ENCODE results near the gene STPG1. TPM values are rescaled to one million over a fixed set of nuclear protein-coding genes. Genes with fewer than 3 reads are reported as not detected.

STPG1 gene
- total RNA-seq, 1 donor from 2014 or later, result 16.7 TPM

- Mint-ChIP-seq H3K27ac (no peak overlapping the region), H3K4me3 (ENCODE audit: low read depth) (no peak overlapping the region), H3K27me3 (no peaks in the 10 kb centered on the region), H3K9me3 (ENCODE audit: low read depth) (no peaks in the 10 kb centered on the region), H3K36me3 (ENCODE audit: insufficient read depth) (no peaks in the 10 kb centered on the region), H3K4me1 (ENCODE audit: low read depth) (peaks cover 5% of the 10 kb centered on the region)
- DNase-seq (ENCODE audit: low spot score, unreplicated experiment), result no peak
- TF ChIP-seq CTCF (IDR thresholded peaks at IDR 0.05; ENCODE audit: unreplicated experiment), result no peak
These were observed 70.0 kb downstream of the STPG1 start for GRCh38 chr1:24343412-24344089.

GRCh38 chr1:24341260-24341659 lies 72.3 kb downstream of the STPG1 start:
- no peak for DNase-seq (ENCODE audit: low spot score, unreplicated experiment)
- no peak for TF ChIP-seq CTCF (IDR thresholded peaks at IDR 0.05; ENCODE audit: unreplicated experiment)
- Mint-ChIP-seq H3K9me3 (ENCODE audit: low read depth) (no peaks in the 10 kb centered on the region), H3K4me3 (ENCODE audit: low read depth) (no peak overlapping the region), H3K27me3 (no peaks in the 10 kb centered on the region), H3K36me3 (ENCODE audit: insufficient read depth) (no peaks in the 10 kb centered on the region), H3K4me1 (ENCODE audit: low read depth) (no peaks in the 10 kb centered on the region), H3K27ac (no peak overlapping the region)

GRCh38 chr1:24340770-24341169 lies 72.8 kb downstream of the STPG1 start:
- Mint-ChIP-seq H3K27me3 (no peaks in the 10 kb centered on the region), H3K36me3 (ENCODE audit: insufficient read depth) (no peaks in the 10 kb centered on the region), H3K4me1 (ENCODE audit: low read depth) (no peaks in the 10 kb centered on the region), H3K27ac (no peak overlapping the region), H3K4me3 (ENCODE audit: low read depth) (no peak overlapping the region), H3K9me3 (ENCODE audit: low read depth) (no peaks in the 10 kb centered on the region)
- TF ChIP-seq CTCF (IDR thresholded peaks at IDR 0.05; ENCODE audit: unreplicated experiment), result no peak
- DNase-seq (ENCODE audit: low spot score, unreplicated experiment), result no peak

GRCh38 chr1:24339996-24340395 lies 73.6 kb downstream of the STPG1 start:
- no peak overlapping the region for H3K27ac Mint-ChIP-seq
- H3K27me3 Mint-ChIP-seq, result no peaks in the 10 kb centered on the region
- no peaks in the 10 kb centered on the region for H3K36me3 Mint-ChIP-seq (ENCODE audit: insufficient read depth)

GRCh38 chr1:24338447-24338846 lies 75.1 kb downstream of the STPG1 start:
- H3K27ac Mint-ChIP-seq, result no peak overlapping the region
- no peak for TF ChIP-seq CTCF (IDR thresholded peaks at IDR 0.05; ENCODE audit: unreplicated experiment)
- no peak overlapping the region for H3K4me3 Mint-ChIP-seq (ENCODE audit: low read depth)
- no peak for DNase-seq (ENCODE audit: low spot score, unreplicated experiment)
- no peaks in the 10 kb centered on the region for H3K36me3 Mint-ChIP-seq (ENCODE audit: insufficient read depth)
- no peaks in the 10 kb centered on the region for H3K4me1 Mint-ChIP-seq (ENCODE audit: low read depth)
- H3K27me3 Mint-ChIP-seq, result no peaks in the 10 kb centered on the region
- no peaks in the 10 kb centered on the region for H3K9me3 Mint-ChIP-seq (ENCODE audit: low read depth)

More at GRCh38 chr1:24339996-24340395, 73.6 kb downstream of the STPG1 start:
- Mint-ChIP-seq H3K4me1 (ENCODE audit: low read depth) (no peaks in the 10 kb centered on the region), H3K4me3 (ENCODE audit: low read depth) (no peak overlapping the region), H3K9me3 (ENCODE audit: low read depth) (no peaks in the 10 kb centered on the region)
- no peak for TF ChIP-seq CTCF (IDR thresholded peaks at IDR 0.05; ENCODE audit: unreplicated experiment)
- no peak for DNase-seq (ENCODE audit: low spot score, unreplicated experiment)
